Measurements from ENCODE around the gene PEX1.

DNA sequence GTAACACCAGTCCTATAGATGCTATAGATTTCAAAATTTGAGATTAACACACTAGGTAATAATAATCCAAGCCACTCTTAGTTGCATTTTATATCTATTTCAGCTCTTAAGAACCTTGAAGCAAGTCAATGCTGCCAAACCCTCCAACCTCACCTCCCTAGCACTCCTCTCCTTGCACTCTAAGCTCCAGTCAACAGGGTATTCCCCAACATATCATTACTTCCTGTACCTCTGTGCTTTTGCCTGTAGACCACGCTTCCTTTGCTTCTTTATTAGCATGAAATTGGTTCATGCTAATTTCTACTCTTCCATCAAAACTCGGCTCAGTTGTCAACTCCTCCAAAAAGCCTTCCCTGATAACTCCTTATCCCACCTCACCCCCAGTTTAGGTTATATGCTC, 24.6 kb downstream of the PEX1 start:
- TF ChIP-seq POLR2A (IDR thresholded peaks at IDR 0.05; ENCODE audit: low read depth, low read length) (no peak), POLR2AphosphoS5 (IDR thresholded peaks at IDR 0.05; ENCODE audit: low read depth, low read length) (no peak), TAF1 (IDR thresholded peaks at IDR 0.05; ENCODE audit: borderline replicate concordance, low read depth, low read length) (no peak)
